HG02943 (cell line): ENCODE results near the gene ERP27.
A peak's percentile ranks its signal among the peaks of the same experiment; 100 is the strongest.

Source experiments
- ATAC-seq: cut with Tn5 transposase; IDR thresholded peaks from one replicate; pipeline ENCODE4 v1.9.1; 2021; ENCODE audit warnings: mild to moderate bottlenecking, low read depth, moderate library complexity; ENCODE audit not compliant: unreplicated experiment

ERP27 gene

GRCh38 chr12:14938301-14938700, at the start of gene ERP27:
Gene ERP27 (minus strand): TSS chr12:14938537. CDS start chr12:14938508, 29 bp downstream.
- ATAC-seq, result no peak

DNA sequence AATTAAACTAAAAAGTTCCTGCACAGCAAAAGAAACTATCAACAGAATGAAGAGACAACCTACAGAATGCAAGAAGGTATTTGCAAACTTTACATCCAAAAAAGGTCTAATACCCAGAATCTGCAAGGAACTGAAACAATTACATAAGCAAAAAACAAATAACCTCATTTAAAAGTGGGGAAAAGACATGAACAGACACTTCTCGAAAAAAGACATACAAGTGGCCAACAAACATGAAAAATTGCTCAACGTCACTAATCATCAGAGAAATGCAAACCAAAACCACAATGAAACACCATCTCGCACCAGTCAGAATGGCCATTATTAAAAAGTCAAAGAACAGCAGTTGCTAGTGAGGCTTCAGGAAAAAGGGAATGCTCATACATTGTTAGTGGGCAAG, 49.7 kb upstream of the ERP27 start:
- no peak for ATAC-seq

- no peak for ATAC-seq
These were observed 48.1 kb upstream of the ERP27 start for GRCh38 chr12:14986449-14986848.

- ATAC-seq, result no peak
These were observed 46.5 kb upstream of the ERP27 start for GRCh38 chr12:14984766-14985285.

DNA sequence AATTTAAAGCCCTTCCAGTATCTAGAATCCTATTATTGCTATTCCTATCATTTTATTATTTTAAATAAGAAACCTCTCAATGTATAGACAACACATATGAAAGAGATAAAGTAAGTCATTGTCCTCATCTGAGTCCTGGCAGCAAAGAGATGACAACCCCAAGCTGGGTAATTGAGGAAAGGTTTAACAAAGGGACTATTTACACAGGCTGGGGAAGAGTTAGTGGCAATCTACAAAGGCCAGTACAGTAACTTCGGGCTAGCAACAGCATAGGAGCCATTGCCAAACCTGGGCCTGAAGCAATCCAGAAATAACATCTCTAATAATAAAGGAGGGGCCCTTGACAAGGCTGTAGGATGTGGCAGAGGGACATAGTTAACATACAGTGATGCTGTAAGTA, 45.7 kb upstream of the ERP27 start:
- ATAC-seq, result no peak

DNA sequence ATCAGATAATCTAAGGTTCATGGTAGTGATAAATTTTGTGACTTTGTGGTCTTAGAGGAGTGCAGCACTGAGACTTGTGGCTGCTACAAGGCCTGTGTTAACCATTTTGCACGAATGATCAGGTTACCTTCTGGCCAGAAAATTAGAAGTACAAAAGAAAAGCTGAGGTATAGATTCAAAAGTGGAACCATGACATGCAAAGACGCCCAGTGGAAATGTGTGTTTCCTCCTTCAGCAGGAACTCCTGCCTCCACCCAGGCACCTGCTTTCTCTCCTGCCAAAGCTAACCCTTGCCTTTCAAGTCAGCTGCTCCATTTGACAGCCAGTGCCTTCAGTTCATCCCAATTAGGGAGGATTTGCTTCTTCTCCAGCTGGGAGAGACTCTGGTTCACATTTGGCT, 44.7 kb upstream of the ERP27 start:
- no peak for ATAC-seq

DNA sequence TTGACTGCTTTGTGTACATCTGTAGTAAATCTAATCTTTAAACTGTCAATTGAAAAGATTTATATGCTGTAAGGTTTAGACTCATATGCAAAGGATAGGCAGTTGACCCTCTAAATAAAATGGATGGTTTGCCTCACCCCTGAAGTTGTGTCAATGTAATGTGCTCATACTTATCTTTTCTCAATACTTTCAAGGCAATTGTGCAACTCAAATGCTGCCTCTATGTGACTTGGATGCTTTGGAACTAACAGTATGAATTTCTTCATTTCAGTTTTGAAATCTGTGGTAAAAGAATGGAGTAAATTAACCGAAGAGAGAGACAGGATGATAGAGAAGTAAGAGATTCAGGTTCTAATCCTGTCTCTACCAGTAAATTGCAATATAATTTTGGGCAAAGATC, 44.2 kb upstream of the ERP27 start:
- ATAC-seq, result no peak

GRCh38 chr12:14981049-14981448, 42.7 kb upstream of the ERP27 start:
- ATAC-seq, result no peak

- ATAC-seq, result no peak
These were observed 41.1 kb upstream of the ERP27 start for GRCh38 chr12:14979468-14979867.

DNA sequence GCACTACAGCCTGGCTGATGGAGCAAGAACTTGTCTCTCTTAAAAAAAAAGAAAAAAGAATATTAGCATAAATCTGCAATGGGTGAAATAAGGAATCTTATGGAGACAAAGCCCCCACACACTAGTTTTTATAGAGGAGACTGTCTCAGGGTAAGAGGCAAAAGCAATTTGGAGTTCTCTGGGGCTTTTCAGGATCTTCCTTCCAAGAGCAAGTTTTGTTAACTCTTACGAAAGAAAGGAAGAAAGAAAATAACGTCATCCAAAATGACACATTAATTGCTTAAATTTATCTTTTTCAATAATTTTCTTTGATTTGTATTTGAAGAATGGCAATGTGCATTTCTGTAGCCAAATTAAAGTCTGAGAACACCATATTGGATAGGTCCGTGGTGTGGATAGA, 38.3 kb upstream of the ERP27 start:
- no peak for ATAC-seq

GRCh38 chr12:14975457-14975856, 37.1 kb upstream of the ERP27 start:
- ATAC-seq, result no peak

DNA sequence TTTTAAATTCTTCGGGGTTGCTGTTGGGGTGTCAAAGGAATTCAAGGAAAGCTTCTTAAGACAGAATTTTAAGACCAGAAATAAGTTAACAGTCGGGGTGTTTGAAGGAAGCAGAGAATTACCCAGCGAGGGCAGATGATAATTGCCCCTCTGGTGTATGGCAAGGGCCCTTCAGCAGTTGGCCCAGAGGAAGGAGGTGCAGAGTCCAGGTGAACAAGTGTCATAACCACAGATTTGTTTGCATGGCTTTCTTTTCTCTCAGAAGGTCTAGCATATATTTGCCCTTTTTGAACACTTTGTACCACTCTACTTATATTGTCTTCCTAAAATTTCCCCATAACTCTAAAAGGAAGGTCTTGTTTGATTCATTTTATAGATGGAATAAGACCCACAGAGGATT, 36.3 kb upstream of the ERP27 start:
- ATAC-seq, result no peak

GRCh38 chr12:14972816-14973215, 34.5 kb upstream of the ERP27 start, which contains the start of gene PDE6H:
Gene PDE6H (plus strand): TSS chr12:14973042. CDS start chr12:14978013, 4,971 bp downstream.
- ATAC-seq, result no peak

DNA sequence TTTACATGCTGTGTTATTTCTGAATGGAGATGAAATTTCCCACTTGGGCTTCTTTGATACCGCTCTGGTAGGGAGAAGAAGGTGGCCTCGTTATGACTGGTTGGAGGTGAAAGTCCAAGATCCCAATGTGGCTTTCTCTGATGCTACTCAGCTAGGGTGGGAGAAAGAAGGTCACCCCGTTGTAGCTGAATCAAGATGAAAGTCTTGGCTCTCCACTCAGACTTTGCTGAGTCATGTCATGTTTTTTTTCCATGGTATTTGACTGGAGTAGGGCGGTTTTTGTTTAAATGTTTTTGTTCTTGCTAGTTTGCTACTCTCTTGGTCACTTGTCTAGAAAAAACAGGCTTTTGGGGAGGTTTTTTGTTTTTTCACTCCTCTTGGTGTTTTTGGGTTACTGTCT, 32.1 kb upstream of the ERP27 start:
- no peak for ATAC-seq

DNA sequence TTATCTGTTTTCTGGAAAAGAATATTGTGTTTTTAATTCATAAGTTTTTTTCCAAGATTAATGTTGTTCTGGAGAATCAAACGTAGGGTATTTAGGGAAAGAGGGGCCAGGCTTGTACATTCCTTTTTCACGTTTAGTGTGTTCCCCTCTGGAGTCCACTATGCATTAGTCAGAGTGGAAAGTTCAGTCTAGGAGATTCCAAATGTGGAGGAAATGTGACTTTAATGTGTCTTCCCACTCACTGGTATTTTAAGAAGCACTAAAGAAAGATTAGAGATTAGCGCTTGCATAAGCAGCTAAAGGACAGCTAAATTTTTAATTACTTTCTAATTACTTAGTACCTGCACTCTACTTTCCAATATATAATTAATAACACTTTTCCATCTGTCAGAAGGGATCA, 30.1 kb upstream of the ERP27 start:
- ATAC-seq, result no peak

DNA sequence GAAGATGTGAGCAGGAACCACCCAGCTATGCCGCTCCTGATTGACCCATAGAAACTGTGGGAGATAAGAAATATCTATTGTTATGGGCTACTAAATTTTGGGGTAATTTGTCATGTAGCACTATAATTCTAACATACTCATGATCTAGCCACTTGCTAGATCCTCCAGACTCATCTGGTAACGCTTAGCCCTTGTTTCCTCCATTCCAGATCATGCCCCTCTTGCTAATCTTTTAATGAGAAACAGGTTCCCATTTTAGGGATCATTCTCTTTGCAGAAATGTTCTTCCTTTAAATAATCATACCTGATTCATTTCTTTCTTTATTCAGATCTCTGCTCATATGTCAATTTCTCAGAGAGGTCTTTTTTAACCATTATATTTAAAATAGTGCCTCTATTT, 26.9 kb upstream of the ERP27 start:
- no peak for ATAC-seq

- no peak for ATAC-seq
These were observed 26.1 kb upstream of the ERP27 start for GRCh38 chr12:14964406-14964805.

- ATAC-seq, result no peak
These were observed 25.2 kb upstream of the ERP27 start for GRCh38 chr12:14963520-14963919.

DNA sequence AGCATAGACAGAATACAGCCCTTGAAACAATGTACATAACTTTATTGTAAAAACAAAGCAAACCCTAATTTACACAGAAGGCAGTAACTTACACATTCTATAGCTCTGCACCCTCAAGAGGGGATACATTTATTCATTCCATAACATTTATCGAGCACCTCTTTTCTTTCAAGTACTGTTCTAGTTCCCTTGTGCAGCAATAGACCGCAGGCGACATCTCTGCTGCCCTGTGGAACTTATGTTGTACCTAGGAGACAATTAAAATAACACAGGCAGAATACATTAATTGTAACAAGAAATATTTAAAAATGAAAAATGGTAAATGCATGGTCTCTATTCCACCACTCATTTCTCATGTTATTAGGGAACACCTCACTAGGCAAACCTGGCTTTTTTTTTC, 24.5 kb upstream of the ERP27 start:
- ATAC-seq, result no peak

GRCh38 chr12:14962153-14962539, 23.8 kb upstream of the ERP27 start:
- ATAC-seq, result no peak

DNA sequence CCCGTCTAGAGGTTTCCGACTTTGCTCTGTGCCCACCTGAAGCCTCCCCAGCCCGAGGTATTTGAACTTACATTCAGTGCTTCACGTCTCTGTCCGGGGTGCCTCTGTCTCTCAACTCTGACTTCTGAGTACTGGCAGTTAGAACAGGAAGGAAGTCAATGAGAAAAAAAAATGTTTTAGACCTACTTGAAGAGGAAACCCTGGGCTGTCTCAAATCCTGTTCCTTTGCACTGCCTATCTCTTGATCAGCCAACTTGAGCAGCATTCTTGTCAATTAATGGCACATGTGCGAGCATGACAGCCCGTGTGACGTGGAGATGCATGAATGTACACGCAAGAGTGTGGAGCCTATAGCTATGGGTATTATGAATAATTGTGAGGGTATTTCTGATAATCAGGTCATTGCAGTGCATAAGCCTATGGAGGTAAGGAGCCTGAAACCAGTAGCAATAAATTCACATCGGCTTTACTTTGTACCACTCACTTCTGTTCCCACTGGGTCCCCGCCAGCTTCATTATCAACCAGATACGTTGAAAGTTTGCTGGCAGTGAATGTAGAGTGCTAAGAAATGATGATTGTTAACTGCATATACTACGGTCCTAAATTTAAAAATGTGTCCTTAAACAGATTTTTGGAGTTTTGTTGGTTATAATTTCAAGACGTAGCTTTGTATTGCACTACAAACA, 23.3 kb upstream of the ERP27 start, which contains the start of gene ARHGDIB:
Gene ARHGDIB, minus strand, starts transcription at position 136 of the 687 bp plus-strand sequence. CDS start 10,889 bp downstream, outside the sequence.
- peak; percentile 74 for ATAC-seq
